IgD-negative memory B cell (primary cell): ENCODE data around the gene CDC42BPA. TPM values are rescaled to one million over a fixed set of nuclear protein-coding genes. Genes with fewer than 3 reads are reported as not detected.
A peak's percentile ranks its signal among the peaks of the same experiment; 100 is the strongest.

Experiments
- H3K27ac Mint-ChIP-seq, 3 donors: one replicate each; pipeline ENCODE4 v1.8.0; 2020 to 2022; ENCODE audit warnings: mild to moderate bottlenecking in 3 of 3, mixed read lengths in 3 of 3, moderate library complexity in 1 of 3
- H3K27me3 Mint-ChIP-seq: one replicate; pipeline ENCODE4 v1.8.0; 2021; ENCODE audit warnings: mixed read lengths
- H3K36me3 Mint-ChIP-seq: one replicate; pipeline ENCODE4 v1.8.0; 2020; ENCODE audit warnings: mild to moderate bottlenecking, mixed read lengths
- H3K4me1 Mint-ChIP-seq, 3 donors: one replicate each; pipeline ENCODE4 v1.8.0; 2020 to 2022; ENCODE audit warnings: mixed read lengths in 3 of 3, mild to moderate bottlenecking in 1 of 3
- H3K4me3 Mint-ChIP-seq, 4 donors: one replicate each; pipeline ENCODE4 v1.8.0; 2020 to 2022; ENCODE audit warnings: mild to moderate bottlenecking in 4 of 4, mixed read lengths in 4 of 4, moderate library complexity in 3 of 4
- H3K9me3 Mint-ChIP-seq, 3 donors: one replicate each; pipeline ENCODE4 v1.8.0; 2020 to 2021; ENCODE audit warnings: mixed read lengths in 3 of 3, mild to moderate bottlenecking in 1 of 3
- polyA plus RNA-seq: library from polyadenylated mRNA; unstranded; fragments of 300-500 nt; fragmentation: Illumina TruSeq; gene quantifications from one replicate; pipeline ENCODE4 v1.2.3, GENCODE V29; 2021

Gene CDC42BPA
- polyA plus RNA-seq, 1 donor from 2014 or later, result not detected

GRCh38 chr1:226976276-226976977 lies 341.9 kb downstream of the CDC42BPA start:
- peaks cover 4 to 8% (median 7%) of the 10 kb centered on the region in 3 donors for H3K4me1 Mint-ChIP-seq
- H3K36me3 Mint-ChIP-seq, result peaks cover 8% of the 10 kb centered on the region
- no peak overlapping the region for H3K27ac Mint-ChIP-seq
- H3K9me3 Mint-ChIP-seq, result peaks cover 0 to 6% (median 0%) of the 10 kb centered on the region in 3 donors
- no peaks in the 10 kb centered on the region for H3K27me3 Mint-ChIP-seq
- H3K4me3 Mint-ChIP-seq, result no peak overlapping the region

- no peak overlapping the region for H3K4me3 Mint-ChIP-seq
- H3K9me3 Mint-ChIP-seq, result peaks cover 0 to 6% (median 0%) of the 10 kb centered on the region in 3 donors
- H3K27me3 Mint-ChIP-seq, result no peaks in the 10 kb centered on the region
- H3K4me1 Mint-ChIP-seq, result peaks cover 4 to 8% (median 7%) of the 10 kb centered on the region in 3 donors
- H3K27ac Mint-ChIP-seq, result no peak overlapping the region
- H3K36me3 Mint-ChIP-seq, result peaks cover 8% of the 10 kb centered on the region
These were observed 342.7 kb downstream of the CDC42BPA start for GRCh38 chr1:226975259-226976250.

- no peak overlapping the region for H3K4me3 Mint-ChIP-seq
- H3K4me1 Mint-ChIP-seq, result peaks cover 4 to 8% (median 7%) of the 10 kb centered on the region in 3 donors
- H3K27me3 Mint-ChIP-seq, result no peaks in the 10 kb centered on the region
- peaks cover 0 to 6% (median 0%) of the 10 kb centered on the region in 3 donors for H3K9me3 Mint-ChIP-seq
- peaks cover 8% of the 10 kb centered on the region for H3K36me3 Mint-ChIP-seq
- H3K27ac Mint-ChIP-seq, result peak overlapping the region in 1 of 3 donors; percentile 80
These were observed 343.6 kb downstream of the CDC42BPA start for GRCh38 chr1:226974544-226975258.

GRCh38 chr1:226973898-226974543 lies 344.3 kb downstream of the CDC42BPA start:
- no peak overlapping the region for H3K4me3 Mint-ChIP-seq
- H3K36me3 Mint-ChIP-seq, result peaks cover 10% of the 10 kb centered on the region
- no peak overlapping the region for H3K27ac Mint-ChIP-seq
- peaks cover 0 to 6% (median 0%) of the 10 kb centered on the region in 3 donors for H3K9me3 Mint-ChIP-seq
- H3K27me3 Mint-ChIP-seq, result no peaks in the 10 kb centered on the region
- peaks cover 4 to 12% (median 7%) of the 10 kb centered on the region in 3 donors for H3K4me1 Mint-ChIP-seq

GRCh38 chr1:226973371-226973897 lies 344.9 kb downstream of the CDC42BPA start:
- no peaks in the 10 kb centered on the region for H3K27me3 Mint-ChIP-seq
- peaks cover 12% of the 10 kb centered on the region for H3K36me3 Mint-ChIP-seq
- peaks cover 0 to 6% (median 0%) of the 10 kb centered on the region in 3 donors for H3K9me3 Mint-ChIP-seq

GRCh38 chr1:226972931-226973330 lies 345.4 kb downstream of the CDC42BPA start:
- Mint-ChIP-seq H3K4me3 (no peak overlapping the region), H3K27ac (peak overlapping the region in 1 of 3 donors; percentile 76), H3K27me3 (no peaks in the 10 kb centered on the region), H3K36me3 (peaks cover 12% of the 10 kb centered on the region), H3K4me1 (peaks cover 4 to 12% (median 7%) of the 10 kb centered on the region in 3 donors), H3K9me3 (peaks cover 0 to 6% (median 0%) of the 10 kb centered on the region in 3 donors)

More at GRCh38 chr1:226973371-226973897, 344.9 kb downstream of the CDC42BPA start:
- H3K4me3 Mint-ChIP-seq, result no peak overlapping the region
- H3K4me1 Mint-ChIP-seq, result peaks cover 4 to 12% (median 7%) of the 10 kb centered on the region in 3 donors
- H3K27ac Mint-ChIP-seq, result peak overlapping the region in 1 of 3 donors; percentile 76

GRCh38 chr1:226971765-226972164 lies 346.5 kb downstream of the CDC42BPA start:
- peak overlapping the region in 2 of 3 donors; percentile 17 to 41 for H3K27ac Mint-ChIP-seq
- H3K36me3 Mint-ChIP-seq, result peaks cover 17% of the 10 kb centered on the region
- no peak overlapping the region for H3K4me3 Mint-ChIP-seq
- peaks cover 6 to 12% (median 9%) of the 10 kb centered on the region in 3 donors for H3K4me1 Mint-ChIP-seq
- peaks cover 0 to 6% (median 0%) of the 10 kb centered on the region in 3 donors for H3K9me3 Mint-ChIP-seq
- no peaks in the 10 kb centered on the region for H3K27me3 Mint-ChIP-seq

- Mint-ChIP-seq H3K27ac (no peak overlapping the region), H3K4me1 (peaks cover 14 to 18% (median 17%) of the 10 kb centered on the region in 3 donors), H3K36me3 (peaks cover 19% of the 10 kb centered on the region), H3K4me3 (no peak overlapping the region), H3K27me3 (no peaks in the 10 kb centered on the region), H3K9me3 (peaks cover 0 to 6% (median 0%) of the 10 kb centered on the region in 3 donors)
These were observed 350.6 kb downstream of the CDC42BPA start for GRCh38 chr1:226967665-226968064.

GRCh38 chr1:226966683-226967082 lies 351.6 kb downstream of the CDC42BPA start:
- H3K27ac Mint-ChIP-seq, result no peak overlapping the region
- peaks cover 9 to 13% (median 12%) of the 10 kb centered on the region in 3 donors for H3K4me1 Mint-ChIP-seq
- no peaks in the 10 kb centered on the region for H3K27me3 Mint-ChIP-seq
- H3K9me3 Mint-ChIP-seq, result peaks cover 0 to 2% (median 0%) of the 10 kb centered on the region in 3 donors
- no peak overlapping the region for H3K4me3 Mint-ChIP-seq
- H3K36me3 Mint-ChIP-seq, result peaks cover 16% of the 10 kb centered on the region

- peaks cover 13% of the 10 kb centered on the region for H3K36me3 Mint-ChIP-seq
- H3K27ac Mint-ChIP-seq, result no peak overlapping the region
- H3K9me3 Mint-ChIP-seq, result no peaks in the 10 kb centered on the region
These were observed 352.5 kb downstream of the CDC42BPA start for GRCh38 chr1:226965581-226966440.

GRCh38 chr1:226964611-226965486 lies 353.4 kb downstream of the CDC42BPA start:
- H3K4me1 Mint-ChIP-seq, result peaks cover 7 to 14% (median 10%) of the 10 kb centered on the region in 3 donors
- H3K27ac Mint-ChIP-seq, result no peak overlapping the region
- H3K36me3 Mint-ChIP-seq, result peaks cover 13% of the 10 kb centered on the region
- no peaks in the 10 kb centered on the region for H3K27me3 Mint-ChIP-seq
- no peaks in the 10 kb centered on the region for H3K9me3 Mint-ChIP-seq
- H3K4me3 Mint-ChIP-seq, result no peak overlapping the region

More at GRCh38 chr1:226965581-226966440, 352.5 kb downstream of the CDC42BPA start:
- H3K27me3 Mint-ChIP-seq, result no peaks in the 10 kb centered on the region
- peak overlapping the region in 1 of 4 donors; percentile 76 for H3K4me3 Mint-ChIP-seq
- peaks cover 7 to 12% (median 10%) of the 10 kb centered on the region in 3 donors for H3K4me1 Mint-ChIP-seq

- H3K4me1 Mint-ChIP-seq, result peaks cover 6 to 17% (median 7%) of the 10 kb centered on the region in 3 donors
- peak overlapping the region in 2 of 4 donors; percentile 17 to 76 for H3K4me3 Mint-ChIP-seq
- H3K36me3 Mint-ChIP-seq, result peaks cover 11% of the 10 kb centered on the region
- H3K27me3 Mint-ChIP-seq, result no peaks in the 10 kb centered on the region
- H3K9me3 Mint-ChIP-seq, result no peaks in the 10 kb centered on the region
- H3K27ac Mint-ChIP-seq, result peak overlapping the region in 1 of 3 donors; percentile 81
These were observed 354.2 kb downstream of the CDC42BPA start for GRCh38 chr1:226964068-226964425.
